GM20000 (cell line): ENCODE data around the gene POU2AF1.

Experiments
- DNase-seq: peaks from one replicate; pipeline ENCODE4 v3.0.0; 2012; ENCODE audit warnings: low spot score
- CTCF ChIP-seq: IDR thresholded peaks from 2 replicates; pipeline ENCODE4 v1.5.1; 2012; ENCODE audit warnings: mild to moderate bottlenecking, control low read depth; ENCODE audit errors: extremely low read depth, missing control alignments

POU2AF1 gene

GRCh38 chr11:111421251-111421650 is 42.2 kb upstream of the POU2AF1 start:
- no peak for DNase-seq

GRCh38 chr11:111419641-111420327 is 40.7 kb upstream of the POU2AF1 start:
- no peak for DNase-seq
- TF ChIP-seq CTCF = no peak

More at GRCh38 chr11:111421251-111421650, 42.2 kb upstream of the POU2AF1 start:
- TF ChIP-seq CTCF = no peak

- no peak for TF ChIP-seq CTCF
These were observed 40.1 kb upstream of the POU2AF1 start for GRCh38 chr11:111419181-111419580.

GRCh38 chr11:111418436-111418787 is 39.3 kb upstream of the POU2AF1 start:
- DNase-seq = no peak
- TF ChIP-seq CTCF = no peak

More at GRCh38 chr11:111419181-111419580, 40.1 kb upstream of the POU2AF1 start:
- DNase-seq = no peak

- no peak for TF ChIP-seq CTCF
- peak; percentile 55 for DNase-seq
These were observed 38.8 kb upstream of the POU2AF1 start for GRCh38 chr11:111417766-111418435.

GRCh38 chr11:111417011-111417765 is 38.1 kb upstream of the POU2AF1 start:
- peak; percentile 42 for DNase-seq
- no peak for TF ChIP-seq CTCF
